Raji (cell line): ENCODE results near the gene FOXP1.

Experiments
- POLR2A ChIP-seq: IDR thresholded peaks from 2 replicates; pipeline ENCODE4 v1.6.1; 2011; ENCODE audit warnings: low read depth, low read length, control low read depth; ENCODE audit not compliant: insufficient read depth

Gene FOXP1

DNA sequence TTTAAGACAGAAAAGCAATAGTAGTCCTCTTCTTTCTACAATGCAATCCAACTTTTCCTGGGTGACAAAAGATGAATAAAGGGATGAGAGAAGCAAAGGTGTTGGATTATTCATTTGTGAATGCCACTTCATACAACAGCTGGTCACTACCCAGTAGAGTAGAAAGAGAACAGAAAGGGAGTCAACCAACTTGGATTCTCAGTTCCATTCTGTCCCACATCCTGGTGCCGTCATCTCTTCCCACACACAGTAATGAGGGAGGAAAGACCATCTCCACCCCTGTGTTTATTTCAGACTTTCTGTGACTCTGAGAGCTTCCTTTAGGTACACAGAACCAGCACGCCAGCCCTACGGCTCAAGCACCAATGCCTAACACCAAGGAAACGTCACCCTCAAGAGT, 71.0 kb downstream of the FOXP1 start:
- no peak for TF ChIP-seq POLR2A

DNA sequence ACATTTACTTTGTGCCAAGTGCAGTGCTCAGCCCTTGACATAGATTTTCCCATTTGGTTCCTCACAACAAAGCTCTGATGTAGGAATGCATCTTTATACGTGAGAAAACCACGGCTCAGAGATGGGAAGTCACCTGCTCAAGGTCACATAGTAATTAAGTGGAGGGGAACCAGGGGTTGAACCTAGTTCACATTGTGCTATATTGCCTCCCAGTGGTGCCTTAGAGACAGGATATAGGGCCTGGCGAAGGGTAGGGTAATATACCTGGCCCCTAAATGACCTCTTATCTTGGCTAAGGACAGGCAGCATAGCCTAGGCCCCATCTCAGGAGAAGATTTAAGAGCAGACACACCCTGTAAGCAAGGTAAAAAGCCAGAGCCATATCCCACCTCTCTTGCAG, 71.5 kb downstream of the FOXP1 start:
- no peak for TF ChIP-seq POLR2A

DNA sequence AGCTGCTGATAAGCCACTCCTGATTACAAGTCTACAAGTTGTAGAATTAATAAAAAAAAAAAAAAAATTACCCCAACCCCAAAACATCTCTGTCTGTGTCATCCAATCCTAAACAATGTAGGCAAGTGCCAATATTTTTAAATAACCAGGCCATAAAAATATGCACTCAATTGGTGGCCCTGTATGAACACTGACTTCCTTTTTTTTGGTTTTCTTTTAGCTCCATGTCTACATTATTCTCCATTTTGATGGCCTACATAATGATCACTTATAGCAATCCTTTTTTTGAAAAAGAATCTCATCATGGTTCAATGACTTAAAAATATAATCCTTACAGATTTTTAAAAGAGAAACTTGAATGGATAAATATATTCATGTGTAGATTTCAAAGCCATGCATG, 72.1 kb downstream of the FOXP1 start:
- no peak for TF ChIP-seq POLR2A

DNA sequence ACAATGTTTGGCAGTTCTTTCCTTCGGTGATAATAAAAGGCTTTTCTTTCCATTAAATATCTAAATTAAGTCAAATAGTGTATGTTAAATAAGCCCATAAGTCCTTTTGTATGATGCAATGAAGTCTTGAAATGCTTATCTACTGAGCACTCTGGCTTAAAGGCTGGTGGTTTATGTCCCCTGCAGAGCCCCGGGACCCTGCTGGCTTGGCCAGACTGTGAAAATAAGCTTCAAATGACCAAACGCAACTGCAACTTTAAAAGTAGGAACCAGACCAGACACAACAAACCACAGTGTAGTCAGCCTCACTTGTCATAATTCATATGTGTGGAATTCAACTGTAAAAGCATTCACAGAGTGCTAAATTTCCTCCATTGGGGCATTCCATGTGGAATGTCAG, 72.5 kb downstream of the FOXP1 start:
- no peak for TF ChIP-seq POLR2A

DNA sequence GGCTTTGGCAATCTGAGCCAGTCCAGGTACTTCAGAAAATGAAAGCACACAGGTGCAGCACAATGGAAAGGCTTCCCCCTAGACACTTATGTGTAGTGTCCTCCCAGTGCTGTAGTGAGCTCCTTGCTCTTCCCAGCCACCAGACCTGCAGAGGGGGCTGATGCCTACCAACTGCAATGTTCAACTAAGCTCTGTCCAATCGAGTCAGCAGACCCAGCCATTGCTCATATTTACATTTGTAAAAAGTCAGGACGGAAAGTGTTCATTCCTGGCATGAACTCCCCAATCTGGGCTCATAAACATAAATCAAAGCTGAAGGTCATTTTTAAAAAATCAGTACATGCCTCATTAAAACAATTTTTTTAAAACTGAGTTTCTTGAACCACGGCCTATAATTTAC, 73.0 kb downstream of the FOXP1 start:
- TF ChIP-seq POLR2A = no peak

DNA sequence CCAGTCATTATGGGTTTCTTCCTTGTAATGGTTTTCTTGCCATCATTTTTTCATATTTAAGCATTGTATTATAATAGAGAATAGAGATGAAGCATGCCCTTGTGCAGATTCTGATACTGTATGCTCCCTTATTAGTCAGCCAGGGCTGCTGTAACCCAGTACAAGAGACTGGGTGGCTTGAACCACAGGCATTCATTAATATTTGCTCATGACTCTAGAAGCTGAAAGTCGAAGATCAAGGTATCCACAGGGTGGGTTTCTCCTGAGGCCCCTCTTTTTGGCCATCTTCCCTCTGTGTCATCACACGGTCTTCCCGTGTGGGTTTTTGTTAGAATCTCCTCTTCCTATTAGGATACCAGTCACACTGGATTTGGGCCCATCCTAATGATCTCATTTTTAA, 74.5 kb downstream of the FOXP1 start:
- TF ChIP-seq POLR2A = no peak

DNA sequence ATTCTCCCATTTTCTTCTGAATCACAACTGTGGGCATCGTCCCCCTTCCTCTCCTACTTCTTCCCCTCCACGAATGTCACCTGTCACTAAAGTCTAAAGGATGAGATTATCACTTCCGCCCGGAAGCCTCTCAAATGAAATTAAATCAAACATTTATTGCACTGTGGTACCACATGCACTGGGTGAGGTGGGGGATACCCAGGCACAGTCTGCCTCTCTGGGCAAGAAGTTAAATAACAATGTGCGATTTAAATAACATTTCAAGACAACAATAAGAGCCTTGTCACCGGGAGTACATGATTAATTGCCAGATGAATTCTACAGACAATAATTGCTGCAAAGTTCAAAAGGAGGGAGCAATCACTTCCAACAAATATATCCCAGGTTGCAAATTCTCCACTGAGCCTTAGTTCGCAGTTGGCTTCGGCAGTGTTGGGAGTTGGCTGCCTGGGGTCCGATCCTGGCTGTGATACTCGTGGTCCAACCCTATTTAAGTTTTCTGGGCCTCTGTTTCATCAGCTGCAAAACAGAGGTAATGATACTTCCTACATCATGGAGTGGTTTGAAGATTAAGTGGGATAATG, 77.7 kb downstream of the FOXP1 start:
- TF ChIP-seq POLR2A = no peak

DNA sequence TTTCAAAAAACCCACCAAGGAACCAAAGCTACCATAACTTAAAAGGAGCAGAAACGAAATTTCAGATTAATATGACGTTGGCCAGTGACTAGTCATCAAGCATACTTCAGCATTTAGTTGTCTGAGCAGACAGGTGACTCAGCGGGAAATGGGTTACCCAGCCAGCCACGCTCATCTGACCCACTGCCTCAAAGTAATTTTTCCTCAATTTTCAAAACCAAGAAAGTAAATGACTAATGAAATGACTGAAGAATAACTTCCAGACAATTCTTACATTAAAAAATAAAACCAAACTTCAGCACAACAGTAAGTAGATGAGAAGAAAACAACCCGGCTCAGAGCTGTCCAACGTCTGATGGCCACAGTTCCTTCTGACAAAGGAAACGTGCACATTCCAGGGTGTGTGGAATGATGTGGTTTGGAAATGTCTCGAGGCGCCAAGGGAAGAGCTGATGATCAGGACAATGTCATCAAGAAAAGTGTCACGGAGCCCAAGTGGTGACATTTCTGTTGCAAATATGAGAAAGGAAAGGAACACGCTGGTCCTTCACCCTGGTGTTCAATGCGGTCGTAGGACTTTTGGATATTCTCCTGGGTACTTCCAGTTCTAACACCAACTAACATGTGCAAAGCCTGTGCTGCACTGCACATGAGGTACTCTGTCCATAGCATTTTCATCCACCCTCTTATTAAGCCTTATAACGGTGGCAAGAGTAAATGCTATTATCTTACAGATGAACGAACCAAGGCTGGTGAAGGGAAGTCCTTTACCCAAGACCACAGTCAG, 79.1 kb downstream of the FOXP1 start:
- no peak for TF ChIP-seq POLR2A

DNA sequence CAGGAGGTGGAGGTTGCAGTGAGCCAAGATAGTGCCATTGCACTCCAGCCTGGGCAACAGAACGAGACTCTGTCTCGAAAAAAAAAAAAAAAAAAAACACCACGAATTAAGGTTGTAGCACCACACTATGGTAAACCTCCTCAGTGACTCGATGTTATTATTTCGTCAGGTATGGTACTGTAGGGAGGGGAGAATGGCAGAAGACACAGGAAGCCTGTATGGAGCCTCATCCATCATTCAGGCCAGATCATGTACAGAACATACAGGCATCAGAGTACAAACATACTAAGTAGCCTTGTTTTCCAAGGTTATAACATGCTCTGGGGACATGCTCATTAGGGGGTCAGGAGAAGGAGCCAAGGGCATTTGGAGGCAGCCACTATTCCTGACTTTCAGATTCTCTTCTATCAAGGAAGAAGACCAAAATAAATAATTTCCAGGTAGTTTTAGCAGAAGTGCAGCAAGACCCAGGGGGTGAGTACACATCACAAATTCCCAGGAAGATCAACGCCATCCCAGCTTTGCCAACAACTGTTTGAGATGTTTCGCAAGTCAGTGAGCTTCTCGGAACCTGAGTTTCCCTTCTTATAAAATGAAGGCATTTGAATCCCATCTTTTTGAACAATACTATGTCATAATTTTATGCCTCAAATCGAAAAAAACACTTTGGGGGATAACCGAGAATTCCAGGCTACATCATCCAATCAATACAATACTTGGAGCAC, 79.8 kb downstream of the FOXP1 start:
- no peak for TF ChIP-seq POLR2A

DNA sequence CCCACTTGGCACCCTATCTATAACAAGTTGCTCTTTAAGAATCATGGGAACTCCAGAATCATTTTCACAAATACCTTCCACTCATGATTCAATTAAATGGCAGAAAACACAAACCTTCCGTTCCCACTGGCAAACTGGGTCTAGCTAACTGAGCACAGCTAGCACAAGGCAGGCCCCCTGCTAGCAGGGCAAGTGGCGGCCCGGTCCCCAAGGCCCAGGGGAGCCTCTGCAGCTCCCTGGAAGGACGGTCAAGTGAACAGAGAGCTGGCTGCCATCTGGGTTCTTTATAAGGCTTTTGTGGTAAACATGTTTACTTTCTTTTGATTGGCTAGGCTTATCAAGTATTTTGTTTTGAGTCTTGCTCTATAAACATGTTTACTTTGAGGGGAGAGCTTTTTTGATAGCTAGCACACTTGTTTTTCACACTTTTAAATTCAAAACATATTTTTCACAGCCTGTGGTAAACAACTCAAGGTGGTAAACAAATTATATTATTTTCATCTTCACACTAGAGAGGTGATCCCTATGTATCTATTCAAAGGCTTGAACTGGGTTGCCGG, 81.4 kb downstream of the FOXP1 start:
- no peak for TF ChIP-seq POLR2A

DNA sequence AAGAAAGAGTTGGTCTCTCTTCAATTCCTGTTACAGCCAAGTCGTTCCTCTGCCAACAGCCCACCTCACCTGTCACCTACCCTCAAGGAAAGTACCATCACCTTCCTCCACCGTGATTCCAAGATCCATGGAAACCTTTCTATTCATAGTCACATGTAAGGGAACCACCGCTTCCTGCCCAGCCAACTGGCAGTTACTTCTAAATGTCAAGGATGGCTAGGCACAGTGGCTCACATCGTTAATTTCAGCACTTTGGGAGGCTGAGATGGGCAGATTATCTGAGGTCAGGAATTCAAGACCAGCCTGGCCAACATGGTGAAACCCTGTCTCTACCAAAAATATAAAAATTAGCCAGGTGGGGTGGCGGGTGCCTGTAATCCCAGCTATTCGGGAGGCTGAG, 82.8 kb downstream of the FOXP1 start:
- no peak for TF ChIP-seq POLR2A

DNA sequence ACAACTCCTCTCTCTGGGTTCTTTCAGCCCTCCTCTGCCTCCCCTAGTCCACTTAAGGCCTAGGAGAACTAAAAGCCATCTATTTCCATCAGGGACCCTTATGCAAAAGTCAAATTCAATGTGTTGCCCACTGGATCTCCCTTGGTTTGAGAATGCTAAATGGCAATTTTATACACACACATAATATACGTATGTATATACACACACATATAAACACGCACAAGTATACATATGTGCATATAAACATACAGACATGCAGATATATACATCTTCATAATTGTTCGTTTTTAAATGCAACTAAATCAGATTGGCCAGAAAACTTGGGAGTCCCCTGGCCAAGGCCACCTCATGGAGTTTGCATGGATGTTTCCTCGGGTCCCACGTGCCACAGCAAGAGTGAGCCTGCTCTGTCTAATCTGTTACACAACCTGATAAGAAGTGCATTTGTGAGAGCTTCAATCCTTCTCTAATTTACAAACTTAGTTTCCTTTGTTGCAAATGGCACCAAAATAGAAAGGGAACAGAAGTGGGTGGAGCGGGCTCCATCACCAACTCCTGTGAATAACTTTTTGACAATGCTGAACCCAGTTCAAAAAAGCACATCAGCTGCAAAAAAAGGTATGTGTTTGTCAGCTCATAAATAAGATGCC, 84.2 kb downstream of the FOXP1 start:
- no peak for TF ChIP-seq POLR2A

DNA sequence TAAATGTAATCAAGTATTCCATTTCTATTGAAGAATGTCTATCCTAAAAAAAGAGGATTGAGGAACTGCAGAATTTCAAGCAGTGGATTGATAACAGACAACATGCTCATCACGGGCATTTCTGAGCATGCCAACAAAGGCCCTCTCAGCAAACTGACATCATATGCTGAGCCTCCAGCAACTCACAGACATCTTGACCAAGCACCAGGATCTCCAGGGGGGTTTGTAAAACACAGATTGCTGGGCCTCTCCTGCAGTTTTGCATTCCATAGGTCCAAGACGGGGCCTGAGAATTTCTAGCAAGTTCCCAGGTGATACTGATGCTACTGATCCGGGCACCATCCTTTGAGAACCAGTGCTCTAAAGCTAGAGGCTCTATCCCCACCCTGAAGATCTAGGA, 85.0 kb downstream of the FOXP1 start:
- no peak for TF ChIP-seq POLR2A

DNA sequence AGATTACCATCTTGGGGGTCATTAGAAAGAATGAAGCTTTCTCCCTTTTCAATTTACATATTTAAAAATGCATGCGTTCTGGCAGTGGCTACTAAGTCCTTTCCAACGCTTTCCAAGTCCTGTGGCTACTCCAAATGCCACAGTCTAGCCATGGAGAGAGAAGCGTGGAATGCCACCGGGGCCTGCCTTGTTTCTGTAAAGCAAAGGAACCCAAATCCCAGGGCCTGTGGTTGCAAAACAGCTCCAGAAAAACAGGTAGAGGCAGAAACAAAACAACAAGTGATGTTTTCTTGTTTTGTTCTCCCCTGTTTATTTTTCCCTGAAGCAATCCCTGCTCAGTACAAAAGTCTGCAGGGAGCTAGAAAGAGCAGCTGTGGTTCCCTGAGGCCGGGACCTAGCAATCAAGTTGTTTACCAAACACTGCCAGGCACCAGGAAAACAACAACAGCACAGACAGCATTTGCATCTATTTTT, 85.5 kb downstream of the FOXP1 start:
- TF ChIP-seq POLR2A = no peak

DNA sequence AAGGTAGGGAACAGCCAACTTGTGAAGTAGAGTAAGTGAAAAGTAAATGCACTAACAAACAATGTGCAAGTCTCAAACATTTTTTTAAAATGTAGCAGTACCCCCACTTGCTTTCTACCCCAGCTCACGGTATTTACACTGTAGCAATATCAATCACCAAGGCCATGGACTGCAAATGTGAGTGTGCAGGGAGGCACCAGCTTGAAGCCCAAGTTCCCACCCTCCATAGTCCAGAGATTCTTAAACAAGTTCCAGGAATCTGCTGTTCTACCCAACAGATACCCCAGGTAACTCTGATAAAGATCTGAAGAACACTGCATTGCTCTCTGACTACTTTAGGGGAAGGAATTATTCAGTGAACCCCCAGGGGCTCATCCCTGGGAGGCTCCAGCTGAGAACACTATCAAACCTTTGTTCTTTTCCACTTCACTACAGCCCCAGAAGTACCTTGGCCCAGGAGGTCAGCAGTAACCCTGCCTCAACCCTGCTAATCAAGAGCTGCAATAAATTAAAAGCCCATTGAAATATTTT, 86.1 kb downstream of the FOXP1 start:
- no peak for TF ChIP-seq POLR2A

DNA sequence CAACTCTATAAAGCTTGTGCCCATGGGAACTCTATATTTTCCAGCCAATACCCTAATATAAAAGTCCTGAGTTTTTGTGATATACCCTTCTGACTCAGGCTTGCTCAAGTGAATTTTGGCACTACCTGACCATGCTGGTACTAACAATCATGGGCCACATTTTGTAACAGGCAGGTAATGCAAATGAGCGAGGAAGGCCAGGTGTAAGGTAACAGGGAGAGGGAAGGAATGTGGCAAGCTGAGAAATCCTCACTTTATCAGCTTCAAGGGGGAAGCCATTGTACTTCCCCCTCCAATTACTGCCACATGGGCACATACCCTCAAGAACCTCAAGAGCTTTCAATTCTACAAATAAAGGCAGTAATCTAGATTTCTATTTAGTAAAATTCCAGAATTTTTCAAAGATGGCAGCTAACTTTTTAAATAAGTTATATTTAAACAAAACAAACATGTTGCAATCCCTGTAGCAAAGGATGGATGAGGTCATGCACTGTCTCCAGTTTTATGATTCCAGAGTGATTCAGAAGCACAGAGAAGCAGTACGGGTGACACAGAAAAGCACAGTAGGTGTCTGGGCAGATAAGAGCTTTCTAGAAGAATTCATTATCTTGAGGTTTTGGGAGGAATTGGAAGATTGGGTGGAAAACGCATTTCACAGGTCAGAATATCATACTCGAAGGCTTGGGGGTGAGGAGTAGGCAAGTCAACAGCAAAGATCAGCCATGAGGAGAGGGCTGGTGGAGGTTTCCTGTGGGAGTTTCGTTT, 87.6 kb downstream of the FOXP1 start:
- TF ChIP-seq POLR2A = no peak
